ENCODE measurements around the gene FLCN.
"Not testable (repeated sequence)": the region's sequence is repeated elsewhere in the genome, so short reads cannot be mapped to it uniquely, and the experiment has no call there.

FLCN gene

GRCh38 chr17:17206124-17206912, 30.6 kb downstream of the FLCN start, which contains the start of gene PLD6:
Gene PLD6 (minus strand): TSS chr17:17206333. CDS start chr17:17206286, 47 bp downstream.
- peak; percentile 54 for DNase-seq

GRCh38 chr17:17205368-17206123, 31.4 kb downstream of the FLCN start:
- DNase-seq: peak; percentile 63

GRCh38 chr17:17204635-17205231, 32.2 kb downstream of the FLCN start:
- no peak for DNase-seq

GRCh38 chr17:17204041-17204591, 32.9 kb downstream of the FLCN start:
- DNase-seq: no peak

- DNase-seq: no peak
Measured at GRCh38 chr17:17203173-17203730, 33.7 kb downstream of the FLCN start.

- DNase-seq: no peak
Measured at GRCh38 chr17:17201907-17202306, 35.1 kb downstream of the FLCN start.

- no peak for DNase-seq
Measured at GRCh38 chr17:17201271-17201670, 35.7 kb downstream of the FLCN start.

- no peak for DNase-seq
Measured at GRCh38 chr17:17200831-17201230, 36.1 kb downstream of the FLCN start.

- no peak for DNase-seq
Measured at GRCh38 chr17:17200311-17200710, 36.7 kb downstream of the FLCN start.

GRCh38 chr17:17198281-17198680, 38.7 kb downstream of the FLCN start:
- DNase-seq: no peak

GRCh38 chr17:17196776-17197175, 40.2 kb downstream of the FLCN start:
- DNase-seq: no peak

GRCh38 chr17:17195466-17195865, 41.5 kb downstream of the FLCN start:
- DNase-seq: not testable (repeated sequence)

- DNase-seq: no peak
Measured at GRCh38 chr17:17191961-17192381, 45.0 kb downstream of the FLCN start.

- DNase-seq: peak; percentile 62
Measured at GRCh38 chr17:17191346-17191792, 45.6 kb downstream of the FLCN start.

GRCh38 chr17:17190188-17190587, 46.8 kb downstream of the FLCN start:
- no peak for DNase-seq

- DNase-seq: no peak
Measured at GRCh38 chr17:17189559-17189958, 47.4 kb downstream of the FLCN start.

GRCh38 chr17:17188586-17188985, 48.4 kb downstream of the FLCN start:
- no peak for DNase-seq

- DNase-seq: no peak
Measured at GRCh38 chr17:17186551-17187505, 50.1 kb downstream of the FLCN start.

GRCh38 chr17:17186051-17186450, 50.9 kb downstream of the FLCN start:
- DNase-seq: no peak

GRCh38 chr17:17184985-17185757, 51.8 kb downstream of the FLCN start:
- not testable (repeated sequence) for DNase-seq

- no peak for DNase-seq
Measured at GRCh38 chr17:17183744-17184143, 53.2 kb downstream of the FLCN start.

Data from NCI-H226 (cell line).